K562 (cell line): Measurements from ENCODE around the gene XPC. TPM values are rescaled to one million over a fixed set of nuclear protein-coding genes. Genes with fewer than 3 reads are reported as not detected.

Source experiments
- CBX2 ChIP-seq: fragments of 200-600 bp; sonication (generic); IDR thresholded peaks from one replicate; pipeline ENCODE4 v1.6.1; 2012; ENCODE audit warnings: mild to moderate bottlenecking, low read length, inconsistent platforms; ENCODE audit not compliant: insufficient read depth, poor library complexity, severe bottlenecking
- CBX5 ChIP-seq: IDR thresholded peaks from 2 replicates; pipeline ENCODE4 v1.6.1; 2014; ENCODE audit warnings: low read depth, borderline replicate concordance
- FOXP1 ChIP-seq: sonication (generic); formaldehyde crosslinking; IDR thresholded peaks from 2 replicates; pipeline ENCODE4 v1.8.0; 2022; ENCODE audit warnings: mild to moderate bottlenecking, missing genetic modification reagents
- NCOA1 ChIP-seq: fragments of 450-650 bp; IDR thresholded peaks from 2 replicates; pipeline ENCODE4 v1.6.1; 2016; ENCODE audit warnings: low read depth
- NUFIP1 ChIP-seq: fragments of 450-650 bp; IDR thresholded peaks from 2 replicates; pipeline ENCODE4 v1.6.1; 2018; ENCODE audit not compliant: partially characterized antibody
- RBM14 ChIP-seq: fragments of 200-400 bp; formaldehyde crosslinking; IDR thresholded peaks from 2 replicates; pipeline ENCODE4 v1.6.1; 2018; ENCODE audit warnings: low read depth, mild to moderate bottlenecking, low read length, moderate library complexity, borderline replicate concordance; ENCODE audit not compliant: insufficient read depth
- SMARCE1 ChIP-seq: fragments of 450-650 bp; IDR thresholded peaks from 2 replicates; pipeline ENCODE4 v1.7.1; 2016; ENCODE audit warnings: mild to moderate bottlenecking
- YY1 ChIP-seq, 3 experiments: IDR thresholded peaks; 2 replicates each; pipeline ENCODE4 v1.6.1; 2011; ENCODE audit warnings: low read length in 2 of 3, mild to moderate bottlenecking in 2 of 3, moderate library complexity in 2 of 3, borderline replicate concordance in 1 of 3, control low read depth in 1 of 3, low read depth in 1 of 3; ENCODE audit not compliant: insufficient read depth in 3 of 3, insufficient replicate concordance in 2 of 3, control insufficient read depth in 1 of 3, insufficient read length in 1 of 3; ENCODE audit errors: extremely low read depth in 1 of 3
- ZBTB1 ChIP-seq: sonication (generic); formaldehyde crosslinking; IDR thresholded peaks from 2 replicates; pipeline ENCODE4 v1.8.1; 2023; ENCODE audit warnings: missing genetic modification reagents, low read depth, mild to moderate bottlenecking, borderline replicate concordance
- polyA plus RNA-seq, 8 experiments: library from polyadenylated mRNA; depleted of rRNA in 4 of 8; stranded (reverse) in 5 of 8; unstranded in 3 of 8; fragments of >200 nt; fragmentation: Nextera tagmentation in 2 of 8; fragmentation: Illumina TruSeq in 1 of 8; extraction: Ambion mirVana in 2 of 8; extraction: Trizol in 1 of 8; gene quantifications; 2 replicates each; pipeline versions ENCODE4 v1.2.1 to v1.2.3, GENCODE V29; 2011 to 2014; ENCODE audit warnings: inconsistent platforms in 1 of 8, missing spikeins in 1 of 8
- total RNA-seq, 7 experiments: library from RNA; depleted of rRNA in 6 of 7; stranded (reverse); fragments of >200 nt in 6 of 7; fragmentation: Illumina TruSeq in 2 of 7; extraction: Trizol in 2 of 7; gene quantifications; 2 replicates each; pipeline versions ENCODE4 v1.2.1 to v1.2.3, GENCODE V29; 2011 to 2021; ENCODE audit warnings: low replicate concordance in 1 of 7
- TF ChIP-seq, protein P1 (sequence below): fragments of 250-450 bp; sonication (Bioruptor Pico); IDR thresholded peaks from 2 replicates; pipeline ENCODE4 v1.4.0; 2020; ENCODE audit warnings: mild to moderate bottlenecking, moderate library complexity
- TF ChIP-seq, protein P2 (sequence below): fragments of 450-650 bp; IDR thresholded peaks from 2 replicates; pipeline ENCODE4 v1.6.1; 2016; ENCODE audit warnings: low read depth
- TF ChIP-seq, protein P3 (sequence below): fragments of 450-650 bp; IDR thresholded peaks from 2 replicates; pipeline ENCODE4 v1.6.1; 2016; ENCODE audit warnings: borderline replicate concordance
- TF ChIP-seq, protein P4 (sequence below): sonication (generic); formaldehyde crosslinking; IDR thresholded peaks from 2 replicates; pipeline ENCODE4 v1.8.0; 2022; ENCODE audit warnings: missing genetic modification reagents, mild to moderate bottlenecking, borderline replicate concordance

Gene XPC
- total and polyA plus RNA-seq, 9 of the 15 experiments (the other 6 are each of a cell fraction or from before 2014, with no cell fraction given) = 3.8 to 54.7 (median 41.3) TPM

DNA sequence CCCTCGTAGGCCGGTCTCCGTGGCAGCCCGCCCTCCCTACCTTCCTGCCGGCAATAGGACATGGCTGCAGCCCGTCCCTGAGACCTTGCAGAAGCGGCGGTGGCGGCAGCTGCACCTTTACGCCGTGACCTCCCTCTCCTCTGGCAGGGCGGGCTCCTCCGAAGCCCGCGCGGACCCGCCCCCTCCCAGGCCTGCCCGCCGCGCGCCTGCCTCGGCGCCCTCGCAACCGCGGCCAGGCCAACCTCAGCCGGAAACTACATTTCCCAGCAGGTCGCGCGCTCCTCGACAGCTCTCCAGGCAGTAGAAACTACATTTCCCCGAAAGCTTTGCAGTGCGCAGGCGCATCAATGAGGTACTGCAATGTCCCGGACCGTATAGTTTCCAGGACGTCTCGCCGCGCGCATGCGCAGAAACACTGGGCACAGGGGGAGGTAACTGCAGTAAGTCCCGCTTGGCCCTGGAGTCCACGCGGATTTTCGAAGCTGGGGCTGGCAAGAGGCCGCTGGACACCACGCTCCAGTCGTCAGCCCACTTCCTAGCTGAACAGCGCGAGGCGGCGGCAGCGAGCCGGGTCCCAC, 53.7 kb downstream of the XPC start, which contains the start of the genes CHCHD4 and TMEM43 (continued):
- TF ChIP-seq YY1 (IDR thresholded peaks at IDR 0.05; ENCODE audit: borderline replicate concordance in 1 of 3, control insufficient read depth in 1 of 3, extremely low read depth in 1 of 3, insufficient read depth in 3 of 3, insufficient read length in 1 of 3, insufficient replicate concordance in 2 of 3, low read depth in 1 of 3, low read length in 2 of 3) (peak in 2 of 3 experiments; percentile 5 to 52), FOXP1 (CRISPR knock-in tag) (no peak), NCOA1 (no peak), CBX5 (peak; percentile 83; the same call in 1 of the 2 replicates), ZBTB1 (CRISPR knock-in tag) (peak; percentile 13; the same call in 1 of the 2 replicates), SMARCE1 (no peak), RBM14 (no peak), CBX2 (no peak), NUFIP1 (no peak)
- TF ChIP-seq, protein P1, sequence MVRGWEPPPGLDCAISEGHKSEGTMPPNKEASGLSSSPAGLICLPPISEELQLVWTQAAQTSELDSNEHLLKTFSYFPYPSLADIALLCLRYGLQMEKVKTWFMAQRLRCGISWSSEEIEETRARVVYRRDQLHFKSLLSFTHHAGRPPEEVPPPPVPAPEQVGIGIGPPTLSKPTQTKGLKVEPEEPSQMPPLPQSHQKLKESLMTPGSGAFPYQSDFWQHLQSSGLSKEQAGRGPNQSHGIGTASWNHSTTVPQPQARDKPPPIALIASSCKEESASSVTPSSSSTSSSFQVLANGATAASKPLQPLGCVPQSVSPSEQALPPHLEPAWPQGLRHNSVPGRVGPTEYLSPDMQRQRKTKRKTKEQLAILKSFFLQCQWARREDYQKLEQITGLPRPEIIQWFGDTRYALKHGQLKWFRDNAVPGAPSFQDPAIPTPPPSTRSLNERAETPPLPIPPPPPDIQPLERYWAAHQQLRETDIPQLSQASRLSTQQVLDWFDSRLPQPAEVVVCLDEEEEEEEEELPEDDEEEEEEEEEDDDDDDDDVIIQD = 0 out of 2 replicates have a peak, but pooled peaks have one; percentile 50
- TF ChIP-seq, protein P2, sequence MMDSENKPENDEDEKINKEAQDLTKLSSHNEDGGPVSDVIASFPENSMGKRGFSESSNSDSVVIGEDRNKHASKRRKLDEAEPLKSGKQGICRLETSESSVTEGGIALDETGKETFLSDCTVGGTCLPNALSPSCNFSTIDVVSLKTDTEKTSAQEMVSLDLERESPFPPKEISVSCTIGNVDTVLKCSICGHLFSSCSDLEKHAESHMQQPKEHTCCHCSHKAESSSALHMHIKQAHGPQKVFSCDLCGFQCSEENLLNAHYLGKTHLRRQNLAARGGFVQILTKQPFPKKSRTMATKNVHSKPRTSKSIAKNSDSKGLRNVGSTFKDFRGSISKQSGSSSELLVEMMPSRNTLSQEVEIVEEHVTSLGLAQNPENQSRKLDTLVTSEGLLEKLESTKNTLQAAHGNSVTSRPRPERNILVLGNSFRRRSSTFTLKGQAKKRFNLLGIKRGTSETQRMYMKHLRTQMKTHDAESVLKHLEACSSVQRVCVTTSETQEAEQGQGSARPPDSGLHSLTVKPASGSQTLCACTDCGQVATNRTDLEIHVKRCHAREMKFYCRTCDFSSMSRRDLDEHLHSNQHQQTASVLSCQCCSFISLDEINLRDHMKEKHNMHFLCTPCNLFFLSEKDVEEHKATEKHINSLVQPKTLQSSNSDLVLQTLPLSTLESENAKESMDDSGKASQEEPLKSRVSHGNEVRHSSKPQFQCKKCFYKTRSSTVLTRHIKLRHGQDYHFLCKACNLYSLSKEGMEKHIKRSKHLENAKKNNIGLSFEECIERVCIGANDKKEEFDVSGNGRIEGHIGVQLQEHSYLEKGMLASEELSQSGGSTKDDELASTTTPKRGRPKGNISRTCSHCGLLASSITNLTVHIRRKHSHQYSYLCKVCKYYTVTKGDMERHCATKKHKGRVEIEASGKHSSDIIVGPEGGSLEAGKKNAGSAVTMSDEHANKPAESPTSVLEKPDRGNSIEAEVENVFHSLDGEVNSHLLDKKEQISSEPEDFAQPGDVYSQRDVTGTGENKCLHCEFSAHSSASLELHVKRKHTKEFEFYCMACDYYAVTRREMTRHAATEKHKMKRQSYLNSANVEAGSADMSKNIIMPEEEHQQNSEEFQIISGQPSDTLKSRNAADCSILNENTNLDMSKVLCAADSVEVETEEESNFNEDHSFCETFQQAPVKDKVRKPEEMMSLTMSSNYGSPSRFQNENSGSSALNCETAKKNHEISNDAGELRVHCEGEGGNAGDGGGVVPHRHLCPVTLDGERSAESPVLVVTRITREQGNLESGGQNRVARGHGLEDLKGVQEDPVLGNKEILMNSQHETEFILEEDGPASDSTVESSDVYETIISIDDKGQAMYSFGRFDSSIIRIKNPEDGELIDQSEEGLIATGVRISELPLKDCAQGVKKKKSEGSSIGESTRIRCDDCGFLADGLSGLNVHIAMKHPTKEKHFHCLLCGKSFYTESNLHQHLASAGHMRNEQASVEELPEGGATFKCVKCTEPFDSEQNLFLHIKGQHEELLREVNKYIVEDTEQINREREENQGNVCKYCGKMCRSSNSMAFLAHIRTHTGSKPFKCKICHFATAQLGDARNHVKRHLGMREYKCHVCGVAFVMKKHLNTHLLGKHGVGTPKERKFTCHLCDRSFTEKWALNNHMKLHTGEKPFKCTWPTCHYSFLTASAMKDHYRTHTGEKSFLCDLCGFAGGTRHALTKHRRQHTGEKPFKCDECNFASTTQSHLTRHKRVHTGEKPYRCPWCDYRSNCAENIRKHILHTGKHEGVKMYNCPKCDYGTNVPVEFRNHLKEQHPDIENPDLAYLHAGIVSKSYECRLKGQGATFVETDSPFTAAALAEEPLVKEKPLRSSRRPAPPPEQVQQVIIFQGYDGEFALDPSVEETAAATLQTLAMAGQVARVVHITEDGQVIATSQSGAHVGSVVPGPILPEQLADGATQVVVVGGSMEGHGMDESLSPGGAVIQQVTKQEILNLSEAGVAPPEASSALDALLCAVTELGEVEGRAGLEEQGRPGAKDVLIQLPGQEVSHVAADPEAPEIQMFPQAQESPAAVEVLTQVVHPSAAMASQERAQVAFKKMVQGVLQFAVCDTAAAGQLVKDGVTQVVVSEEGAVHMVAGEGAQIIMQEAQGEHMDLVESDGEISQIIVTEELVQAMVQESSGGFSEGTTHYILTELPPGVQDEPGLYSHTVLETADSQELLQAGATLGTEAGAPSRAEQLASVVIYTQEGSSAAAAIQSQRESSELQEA = no peak
- TF ChIP-seq, protein P3, sequence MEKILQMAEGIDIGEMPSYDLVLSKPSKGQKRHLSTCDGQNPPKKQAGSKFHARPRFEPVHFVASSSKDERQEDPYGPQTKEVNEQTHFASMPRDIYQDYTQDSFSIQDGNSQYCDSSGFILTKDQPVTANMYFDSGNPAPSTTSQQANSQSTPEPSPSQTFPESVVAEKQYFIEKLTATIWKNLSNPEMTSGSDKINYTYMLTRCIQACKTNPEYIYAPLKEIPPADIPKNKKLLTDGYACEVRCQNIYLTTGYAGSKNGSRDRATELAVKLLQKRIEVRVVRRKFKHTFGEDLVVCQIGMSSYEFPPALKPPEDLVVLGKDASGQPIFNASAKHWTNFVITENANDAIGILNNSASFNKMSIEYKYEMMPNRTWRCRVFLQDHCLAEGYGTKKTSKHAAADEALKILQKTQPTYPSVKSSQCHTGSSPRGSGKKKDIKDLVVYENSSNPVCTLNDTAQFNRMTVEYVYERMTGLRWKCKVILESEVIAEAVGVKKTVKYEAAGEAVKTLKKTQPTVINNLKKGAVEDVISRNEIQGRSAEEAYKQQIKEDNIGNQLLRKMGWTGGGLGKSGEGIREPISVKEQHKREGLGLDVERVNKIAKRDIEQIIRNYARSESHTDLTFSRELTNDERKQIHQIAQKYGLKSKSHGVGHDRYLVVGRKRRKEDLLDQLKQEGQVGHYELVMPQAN = no peak
- TF ChIP-seq, protein P4, sequence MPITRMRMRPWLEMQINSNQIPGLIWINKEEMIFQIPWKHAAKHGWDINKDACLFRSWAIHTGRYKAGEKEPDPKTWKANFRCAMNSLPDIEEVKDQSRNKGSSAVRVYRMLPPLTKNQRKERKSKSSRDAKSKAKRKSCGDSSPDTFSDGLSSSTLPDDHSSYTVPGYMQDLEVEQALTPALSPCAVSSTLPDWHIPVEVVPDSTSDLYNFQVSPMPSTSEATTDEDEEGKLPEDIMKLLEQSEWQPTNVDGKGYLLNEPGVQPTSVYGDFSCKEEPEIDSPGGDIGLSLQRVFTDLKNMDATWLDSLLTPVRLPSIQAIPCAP (CRISPR knock-in tag) = no peak
